AG09319 (cell line): ENCODE data around the gene FASTK.

Experiments
- DNase-seq: peaks from one replicate; pipeline ENCODE4 v3.0.0-alpha.2; 2010; ENCODE audit warnings: low read depth; ENCODE audit errors: extremely low read depth
- TF ChIP-seq, protein P1 (sequence below): IDR thresholded peaks from 2 replicates; pipeline ENCODE4 v1.5.1; 2011; ENCODE audit warnings: low read depth, mild to moderate bottlenecking, inconsistent platforms, low read length, moderate library complexity

The FASTK gene

DNA sequence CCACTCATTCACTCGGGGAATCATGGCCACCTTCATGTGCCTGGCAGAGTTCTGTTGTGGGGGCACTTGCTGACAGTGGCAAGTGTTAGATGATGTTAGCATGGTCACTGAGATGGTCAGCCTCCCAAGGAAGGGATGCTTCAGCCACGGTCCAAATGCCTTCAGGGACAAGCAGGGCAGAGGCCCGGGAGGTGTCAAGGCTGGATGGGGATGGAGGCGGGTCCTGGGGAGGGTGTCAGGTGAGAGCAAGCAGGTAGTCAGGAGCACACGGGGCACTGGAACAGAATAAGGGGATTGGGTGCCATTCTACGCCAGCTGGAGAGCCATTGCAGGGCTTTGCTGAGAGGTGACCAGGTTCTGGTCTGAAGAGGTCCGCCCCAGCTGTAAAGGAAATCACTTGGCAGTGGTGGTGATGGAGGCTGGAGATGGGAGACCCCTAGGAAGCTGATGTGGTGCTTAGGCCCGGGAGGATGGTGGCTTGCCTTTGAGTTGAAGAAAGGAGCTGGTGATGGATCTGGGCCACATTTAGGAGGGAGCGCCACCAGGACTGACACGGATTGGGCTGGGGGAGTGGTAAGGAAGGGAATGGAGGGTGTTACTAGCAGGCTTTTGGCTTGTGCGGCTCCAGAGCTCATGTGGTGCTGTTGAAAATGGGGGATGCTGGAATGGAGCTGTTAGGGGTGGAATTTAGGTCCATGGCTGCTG is 29.8 kb upstream of the FASTK start:
- TF ChIP-seq, protein P1, sequence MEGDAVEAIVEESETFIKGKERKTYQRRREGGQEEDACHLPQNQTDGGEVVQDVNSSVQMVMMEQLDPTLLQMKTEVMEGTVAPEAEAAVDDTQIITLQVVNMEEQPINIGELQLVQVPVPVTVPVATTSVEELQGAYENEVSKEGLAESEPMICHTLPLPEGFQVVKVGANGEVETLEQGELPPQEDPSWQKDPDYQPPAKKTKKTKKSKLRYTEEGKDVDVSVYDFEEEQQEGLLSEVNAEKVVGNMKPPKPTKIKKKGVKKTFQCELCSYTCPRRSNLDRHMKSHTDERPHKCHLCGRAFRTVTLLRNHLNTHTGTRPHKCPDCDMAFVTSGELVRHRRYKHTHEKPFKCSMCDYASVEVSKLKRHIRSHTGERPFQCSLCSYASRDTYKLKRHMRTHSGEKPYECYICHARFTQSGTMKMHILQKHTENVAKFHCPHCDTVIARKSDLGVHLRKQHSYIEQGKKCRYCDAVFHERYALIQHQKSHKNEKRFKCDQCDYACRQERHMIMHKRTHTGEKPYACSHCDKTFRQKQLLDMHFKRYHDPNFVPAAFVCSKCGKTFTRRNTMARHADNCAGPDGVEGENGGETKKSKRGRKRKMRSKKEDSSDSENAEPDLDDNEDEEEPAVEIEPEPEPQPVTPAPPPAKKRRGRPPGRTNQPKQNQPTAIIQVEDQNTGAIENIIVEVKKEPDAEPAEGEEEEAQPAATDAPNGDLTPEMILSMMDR, result no peak
- no peak for DNase-seq

GRCh38 chr7:151109094-151110048 is 28.8 kb upstream of the FASTK start:
- peak; percentile 28 for DNase-seq
- TF ChIP-seq, protein P1, result no peak

DNA sequence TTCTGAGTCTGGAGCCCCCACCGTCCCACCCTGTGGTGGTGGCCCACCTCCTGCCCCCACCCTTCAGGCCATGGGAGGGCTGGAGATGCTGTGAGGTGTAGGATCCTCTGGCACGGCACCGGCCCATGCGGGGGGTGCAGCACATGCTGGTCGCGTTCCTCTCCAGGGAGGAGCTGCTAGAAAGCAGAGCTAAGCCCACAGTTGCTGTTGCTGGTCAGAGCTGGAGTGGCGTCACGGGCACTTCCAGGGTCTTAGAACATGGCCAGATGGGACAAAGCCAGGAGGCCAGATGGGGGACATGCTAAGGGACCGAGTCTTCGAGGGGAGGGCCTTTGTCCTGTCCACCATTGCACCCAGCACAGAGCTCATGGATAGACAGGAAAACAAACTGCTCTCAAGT is 27.3 kb upstream of the FASTK start:
- TF ChIP-seq, protein P1, result no peak

GRCh38 chr7:151104411-151105235 is 24.0 kb upstream of the FASTK start:
- TF ChIP-seq, protein P1, result no peak
- no peak for DNase-seq

More for the DNA sequence above, 27.3 kb upstream of the FASTK start:
- no peak for DNase-seq

- TF ChIP-seq, protein P1, result no peak
- no peak for DNase-seq
These were observed 23.4 kb upstream of the FASTK start for GRCh38 chr7:151103973-151104372.

DNA sequence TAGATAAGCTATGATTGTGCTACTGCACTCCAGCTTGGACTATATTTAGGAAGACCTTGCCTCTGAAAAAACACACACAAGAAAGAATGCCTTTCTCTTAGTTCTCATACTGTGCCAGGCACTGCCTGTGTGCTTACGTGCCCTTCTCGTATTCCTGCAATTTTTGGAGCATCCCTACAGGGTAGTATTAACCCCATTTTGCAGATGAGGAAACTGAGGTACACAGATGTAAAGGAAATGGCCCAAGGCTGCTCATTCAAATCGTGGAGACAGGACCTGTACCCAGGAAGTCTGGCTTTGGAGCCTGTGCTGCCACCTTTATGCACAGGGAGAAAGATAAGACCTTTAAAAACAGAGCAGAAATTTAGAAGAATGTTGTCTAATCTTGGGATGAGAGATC is 22.4 kb upstream of the FASTK start:
- DNase-seq, result no peak
- TF ChIP-seq, protein P1, result no peak
